ENCODE measurements around the gene GGTLC2.
"Not testable (repeated sequence)": the region's sequence is repeated elsewhere in the genome, so short reads cannot be mapped to it uniquely, and the experiment has no call there.

- not testable (repeated sequence) for TF ChIP-seq CTCF, EP300, POLR2A (IDR thresholded peaks at IDR 0.05)
Measured at GRCh38 chr22:22644314-22644713, at the start of gene GGTLC2.
